SK-N-SH (cell line): Measurements from ENCODE around the gene RBBP7.

Experiments
- CHD2 ChIP-seq: fragments of 150-350 bp; IDR thresholded peaks from 2 replicates; pipeline ENCODE4 v1.6.1; 2018; ENCODE audit warnings: low read length; ENCODE audit not compliant: partially characterized antibody
- CTCF ChIP-seq: fragments of 200-600 bp; sonication (generic); IDR thresholded peaks from 2 replicates; pipeline ENCODE4 v1.6.1; 2017; ENCODE audit warnings: antibody characterized with exemption, mild to moderate bottlenecking, moderate library complexity
- ELF1 ChIP-seq: IDR thresholded peaks from 2 replicates; pipeline ENCODE4 v1.4.0; 2012
- MAX ChIP-seq: IDR thresholded peaks from 2 replicates; pipeline ENCODE4 v1.4.0; 2012; ENCODE audit warnings: low read depth
- MXI1 ChIP-seq: IDR thresholded peaks from 2 replicates; pipeline ENCODE4 v1.6.1; 2012; ENCODE audit warnings: mild to moderate bottlenecking, low read depth, low read length, improper control_type of control experiment
- NFIC ChIP-seq: IDR thresholded peaks from 2 replicates; pipeline ENCODE4 v1.4.0; 2012; ENCODE audit warnings: borderline replicate concordance
- RAD21 ChIP-seq: IDR thresholded peaks from 2 replicates; pipeline ENCODE4 v1.6.1; 2012; ENCODE audit warnings: mild to moderate bottlenecking, low read length
- REST ChIP-seq: IDR thresholded peaks from 2 replicates; pipeline ENCODE4 v1.6.1; 2012; ENCODE audit warnings: mild to moderate bottlenecking, low read depth, low read length, moderate library complexity
- SMC3 ChIP-seq: IDR thresholded peaks from 2 replicates; pipeline ENCODE4 v1.6.1; 2012; ENCODE audit warnings: low read depth, low read length, improper control_type of control experiment
- TEAD4 ChIP-seq: IDR thresholded peaks from 2 replicates; pipeline ENCODE4 v1.4.0; 2012; ENCODE audit warnings: mild to moderate bottlenecking, borderline replicate concordance; ENCODE audit not compliant: insufficient read depth
- TF ChIP-seq, protein P1 (sequence below): IDR thresholded peaks from 2 replicates; pipeline ENCODE4; 2012

GRCh38 chrX:16832301-16832700, 37.9 kb downstream of the RBBP7 start:
- TF ChIP-seq TEAD4 (no peak), MAX (no peak), MXI1 (no peak), NFIC (no peak), RAD21 (no peak), SMC3 (no peak), CTCF (0 out of 2 replicates have a peak, but pooled peaks have one; percentile 13), REST (no peak), CHD2 (no peak), ELF1 (no peak)
- TF ChIP-seq, protein P1, sequence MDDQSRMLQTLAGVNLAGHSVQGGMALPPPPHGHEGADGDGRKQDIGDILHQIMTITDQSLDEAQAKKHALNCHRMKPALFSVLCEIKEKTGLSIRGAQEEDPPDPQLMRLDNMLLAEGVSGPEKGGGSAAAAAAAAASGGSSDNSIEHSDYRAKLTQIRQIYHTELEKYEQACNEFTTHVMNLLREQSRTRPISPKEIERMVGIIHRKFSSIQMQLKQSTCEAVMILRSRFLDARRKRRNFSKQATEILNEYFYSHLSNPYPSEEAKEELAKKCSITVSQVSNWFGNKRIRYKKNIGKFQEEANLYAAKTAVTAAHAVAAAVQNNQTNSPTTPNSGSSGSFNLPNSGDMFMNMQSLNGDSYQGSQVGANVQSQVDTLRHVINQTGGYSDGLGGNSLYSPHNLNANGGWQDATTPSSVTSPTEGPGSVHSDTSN: no peak
